Breast epithelium (tissue), 4 donors: ENCODE measurements around the gene SOX8. TPM values are rescaled to one million over a fixed set of nuclear protein-coding genes. Genes with fewer than 3 reads are reported as not detected.
A peak's percentile ranks its signal among the peaks of the same experiment; 100 is the strongest.

ENCODE experiments used
- DNase-seq, 2 donors: peaks; one replicate each; pipeline ENCODE4 v3.0.0-alpha.2; 2019; ENCODE audit warnings: low spot score in 2 of 2
- H3K27ac ChIP-seq, 2 donors: fragments of 200-600 bp; sonication (generic) in 1 of 2; one replicate each; pipeline ENCODE4 v1.5.1; 2016 to 2019; ENCODE audit warnings: mild to moderate bottlenecking in 1 of 2
- H3K27me3 ChIP-seq, 2 donors: fragments of 200-600 bp; sonication (generic) in 1 of 2; one replicate each; pipeline versions ENCODE4 v1.5.1 to v1.6.0; 2017 to 2019; ENCODE audit warnings: control low read depth in 1 of 2, mild to moderate bottlenecking in 1 of 2
- H3K36me3 ChIP-seq: fragments of 200-600 bp; one replicate; pipeline ENCODE4 v1.5.1; 2019
- H3K4me1 ChIP-seq, 2 donors: fragments of 200-600 bp; sonication (generic); one replicate each; pipeline ENCODE4 v1.5.1; 2016 to 2019; ENCODE audit warnings: control low read depth in 1 of 2
- H3K4me3 ChIP-seq, 3 donors: fragments of 200-600 bp; sonication (generic); 1 replicate in 2 of 3; 2 replicates in 1 of 3; pipeline ENCODE4 v1.5.1; 2016 to 2019; ENCODE audit warnings: mild to moderate bottlenecking in 3 of 3, moderate library complexity in 2 of 3
- H3K9me3 ChIP-seq, 2 donors: fragments of 200-600 bp; sonication (generic) in 1 of 2; one replicate each; pipeline ENCODE4 v1.5.1; 2016 to 2019; ENCODE audit warnings: control low read depth in 1 of 2
- CTCF ChIP-seq, 3 donors: fragments of 450-650 bp; IDR thresholded peaks; one replicate each; pipeline ENCODE4 v1.5.1; 2016 to 2017; ENCODE audit warnings: antibody characterized with exemption in 3 of 3, mild to moderate bottlenecking in 3 of 3, moderate library complexity in 3 of 3
- POLR2A ChIP-seq: fragments of 450-650 bp; IDR thresholded peaks from one replicate; pipeline ENCODE4 v1.6.1; 2016; ENCODE audit warnings: antibody characterized with exemption, mild to moderate bottlenecking, moderate library complexity
- POLR2AphosphoS5 ChIP-seq, 3 donors: sonication (generic); formaldehyde crosslinking; IDR thresholded peaks; one replicate each; pipeline ENCODE4 v1.6.1; 2017; ENCODE audit warnings: antibody characterized with exemption in 3 of 3
- intact Hi-C: fragments of 100-400 bp; cut with DNase I; formaldehyde crosslinking; loops from one replicate; pipeline ENCODE4 v1.15.1; 2023; ENCODE audit warnings: low total_unique reads
- total RNA-seq, 3 donors: library from RNA; depleted of rRNA; stranded (reverse); fragments of >200 nt; gene quantifications; one replicate each; pipeline ENCODE4 v1.1.0, GENCODE V29; 2016

SOX8 gene
- 1 to 10 TPM in 2 of 3 donors, under 1 TPM in 1; 0.32 to 6.6 (median 1.3) TPM for total RNA-seq

GRCh38 chr16:981695-982144 is at the start of gene SOX8:
SOX8 (plus strand) TSS chr16:981770; CDS start chr16:981923, 153 bp downstream.
- DNase-seq: no peak
- TF ChIP-seq CTCF (IDR thresholded peaks at IDR 0.05): no peak
- TF ChIP-seq POLR2AphosphoS5 (IDR thresholded peaks at IDR 0.05): no peak
- no peak for TF ChIP-seq POLR2A
- Histone ChIP-seq H3K27ac (peak within 1 kb of the TSS in 1 of 2 donors; percentile 9), H3K36me3 (no peaks in the 10 kb centered on the region), H3K4me1 (peaks cover 7 to 11% of the 10 kb centered on the region in 2 donors), H3K27me3 (peaks cover 0 to 17% of the 10 kb centered on the region in 2 donors), H3K4me3 (peak within 1 kb of the TSS; percentile 41 to 75 (median 59)), H3K9me3 (no peaks in the 10 kb centered on the region)
- intact Hi-C loops: no loop called here

- no peaks in the 10 kb centered on the region for H3K36me3 ChIP-seq
- H3K27me3 ChIP-seq: no peaks in the 10 kb centered on the region
- intact Hi-C loops: no loop called here
- no peak for TF ChIP-seq CTCF (IDR thresholded peaks at IDR 0.05)
- TF ChIP-seq POLR2AphosphoS5 (IDR thresholded peaks at IDR 0.05): no peak
- TF ChIP-seq POLR2A: no peak
- no peak for DNase-seq
- H3K4me3 ChIP-seq: no peak overlapping the region
- H3K9me3 ChIP-seq: no peaks in the 10 kb centered on the region
- H3K27ac ChIP-seq: no peak overlapping the region
- no peaks in the 10 kb centered on the region for H3K4me1 ChIP-seq
These were observed 48.7 kb upstream of the SOX8 start for GRCh38 chr16:932831-933330.

GRCh38 chr16:933581-933980 is 48.0 kb upstream of the SOX8 start:
- TF ChIP-seq POLR2AphosphoS5 (IDR thresholded peaks at IDR 0.05): no peak
- TF ChIP-seq CTCF (IDR thresholded peaks at IDR 0.05): no peak
- TF ChIP-seq POLR2A: no peak

GRCh38 chr16:934178-934577 is 47.4 kb upstream of the SOX8 start:
- no peak overlapping the region for H3K27ac ChIP-seq
- intact Hi-C loops: no loop called here
- H3K4me1 ChIP-seq: no peaks in the 10 kb centered on the region
- H3K27me3 ChIP-seq: no peaks in the 10 kb centered on the region
- no peaks in the 10 kb centered on the region for H3K36me3 ChIP-seq
- TF ChIP-seq POLR2AphosphoS5 (IDR thresholded peaks at IDR 0.05) (no peak), CTCF (IDR thresholded peaks at IDR 0.05) (no peak), POLR2A (no peak)
- no peak for DNase-seq
- no peaks in the 10 kb centered on the region for H3K9me3 ChIP-seq
- no peak overlapping the region for H3K4me3 ChIP-seq

More at GRCh38 chr16:933581-933980, 48.0 kb upstream of the SOX8 start:
- Histone ChIP-seq H3K27ac (no peak overlapping the region), H3K27me3 (no peaks in the 10 kb centered on the region), H3K4me1 (no peaks in the 10 kb centered on the region), H3K9me3 (no peaks in the 10 kb centered on the region), H3K4me3 (no peak overlapping the region), H3K36me3 (no peaks in the 10 kb centered on the region)
- DNase-seq: no peak
- intact Hi-C loops: no loop called here

- intact Hi-C loops: no loop called here
- Histone ChIP-seq H3K9me3 (no peaks in the 10 kb centered on the region), H3K27me3 (no peaks in the 10 kb centered on the region), H3K36me3 (no peaks in the 10 kb centered on the region), H3K27ac (no peak overlapping the region), H3K4me3 (no peak overlapping the region), H3K4me1 (no peaks in the 10 kb centered on the region)
- TF ChIP-seq POLR2A (no peak), CTCF (IDR thresholded peaks at IDR 0.05) (no peak), POLR2AphosphoS5 (IDR thresholded peaks at IDR 0.05) (no peak)
- DNase-seq: no peak
These were observed 45.9 kb upstream of the SOX8 start for GRCh38 chr16:935684-936083.
